NCI-H1105 (cell line): ENCODE results near the gene CACNG4.

ENCODE experiments used
- DNase-seq: peaks from one replicate; lab custom pipeline; 2025; lab: John Stamatoyannopoulos, UW

The CACNG4 gene

DNA sequence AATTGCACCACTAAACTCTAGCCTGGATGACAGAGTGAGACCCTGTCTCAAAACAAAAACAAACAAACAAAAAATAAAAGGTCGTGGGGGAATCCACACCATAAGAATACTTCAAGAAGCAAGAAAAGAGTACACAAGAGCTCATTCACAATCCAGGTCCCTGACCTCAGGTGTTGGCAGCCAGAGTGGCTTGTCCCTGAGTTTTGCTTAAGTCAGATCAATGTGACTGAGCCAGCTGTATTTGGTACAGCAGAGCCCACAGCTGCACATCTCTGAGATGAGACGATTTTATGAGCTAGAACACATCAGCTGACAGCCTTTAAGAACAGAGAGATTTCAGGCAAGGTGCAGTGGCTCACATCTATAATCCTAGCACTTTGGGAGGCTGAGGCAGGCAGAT lies 102.2 kb downstream of the CACNG4 start:
- DNase-seq: no peak

DNA sequence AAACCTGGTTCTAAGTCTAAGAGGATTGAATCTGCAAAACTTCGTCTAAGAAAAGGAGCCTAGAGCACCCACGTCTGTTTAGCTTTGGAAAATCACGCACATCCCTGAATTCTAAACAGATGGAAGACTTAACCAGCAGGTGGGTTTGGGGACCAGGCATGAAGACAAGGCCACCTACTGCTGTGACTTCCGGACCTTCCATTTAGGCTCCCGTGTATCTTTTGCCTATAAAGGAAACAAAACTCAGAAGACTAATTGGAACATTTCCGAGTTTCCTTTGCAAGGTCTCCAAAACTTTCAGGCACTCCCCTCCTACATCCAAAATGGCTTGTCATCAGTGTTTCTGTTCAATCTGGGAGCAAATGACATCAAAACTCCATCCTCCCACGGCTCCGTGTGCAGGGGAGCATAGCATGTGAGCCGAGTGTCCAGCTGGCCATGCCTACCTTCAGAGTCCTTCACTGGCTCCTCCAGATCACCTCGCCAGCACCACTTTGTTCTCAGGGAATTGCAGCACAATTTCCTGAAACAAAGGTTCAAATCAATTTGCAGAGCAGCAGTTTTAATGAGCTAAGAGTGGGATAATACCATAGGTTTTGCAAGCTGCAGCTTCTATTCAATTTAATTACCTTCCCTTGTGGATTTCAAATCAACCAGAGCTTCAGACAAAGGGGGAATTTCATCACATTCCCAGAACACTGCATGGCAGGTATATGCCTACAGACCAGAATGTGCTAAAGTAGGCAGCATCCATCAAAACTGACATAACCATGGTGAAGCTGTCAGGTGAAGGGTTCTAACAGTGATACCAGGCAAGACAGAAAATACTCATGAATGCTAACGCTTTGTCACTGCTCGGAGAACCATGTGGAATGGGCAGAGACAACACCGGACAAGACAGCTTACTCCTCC lies 103.3 kb downstream of the CACNG4 start:
- no peak for DNase-seq

DNA sequence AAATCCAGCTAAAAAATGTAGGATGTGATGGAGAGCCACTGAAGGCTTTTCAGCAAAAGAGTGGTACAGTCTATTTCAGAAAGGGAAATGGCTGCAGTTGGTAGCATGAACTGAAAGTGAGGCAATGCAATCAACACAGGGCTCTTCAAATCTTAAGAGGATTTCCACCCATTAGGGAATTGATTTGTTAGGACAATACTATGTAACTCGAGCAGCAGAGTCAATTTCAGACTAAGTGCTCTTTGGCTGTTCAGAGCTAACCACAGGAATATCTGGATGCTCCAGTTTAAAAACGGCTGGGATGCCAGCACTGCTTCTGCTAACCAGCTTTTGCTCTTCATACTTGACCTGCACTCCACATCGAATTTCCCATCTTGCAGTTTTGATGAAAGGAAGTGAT lies 104.5 kb downstream of the CACNG4 start:
- DNase-seq: peak; percentile 4

DNA sequence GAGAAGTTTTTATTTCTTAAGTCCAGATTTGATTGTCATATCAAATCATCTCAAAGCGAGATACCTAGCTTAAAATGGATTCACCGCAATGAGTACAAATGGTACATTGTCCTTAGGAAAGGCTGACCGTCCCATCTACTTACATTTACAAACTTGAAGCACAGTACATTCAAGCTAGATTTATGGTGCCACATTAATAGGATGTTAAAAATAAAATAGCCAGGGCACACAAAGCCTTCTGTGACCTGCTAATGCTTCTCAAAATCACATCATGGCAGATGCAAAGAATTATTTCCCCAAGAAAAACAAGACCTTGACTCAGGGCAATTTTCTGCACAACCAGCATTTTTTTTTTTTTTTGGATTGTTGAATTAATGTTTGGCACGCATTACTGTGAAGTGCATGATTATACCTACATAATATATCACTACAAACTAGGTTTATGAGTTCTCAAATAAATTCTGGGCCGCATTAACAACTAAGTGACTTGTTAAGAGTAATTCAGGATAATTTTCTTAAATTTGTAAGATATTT lies 105.2 kb downstream of the CACNG4 start:
- DNase-seq: no peak

DNA sequence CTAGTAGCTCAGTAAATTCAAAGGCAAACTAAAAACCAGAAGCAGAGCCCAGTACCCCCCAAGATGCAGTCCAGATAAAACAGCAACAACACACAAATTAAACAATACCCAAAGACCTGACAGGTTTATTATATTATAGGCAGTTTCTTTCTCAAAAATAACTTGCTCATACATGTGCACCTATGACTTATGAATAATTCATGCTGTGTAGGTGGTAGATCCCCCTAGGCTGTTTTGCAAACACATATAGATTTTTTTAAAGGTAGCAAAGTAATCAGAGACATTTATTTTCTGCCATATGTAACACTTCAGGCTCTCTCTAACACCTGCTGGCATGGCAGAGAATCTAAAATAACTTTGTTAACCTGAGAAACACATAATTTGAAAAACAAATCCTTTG lies 107.1 kb downstream of the CACNG4 start:
- DNase-seq: no peak

DNA sequence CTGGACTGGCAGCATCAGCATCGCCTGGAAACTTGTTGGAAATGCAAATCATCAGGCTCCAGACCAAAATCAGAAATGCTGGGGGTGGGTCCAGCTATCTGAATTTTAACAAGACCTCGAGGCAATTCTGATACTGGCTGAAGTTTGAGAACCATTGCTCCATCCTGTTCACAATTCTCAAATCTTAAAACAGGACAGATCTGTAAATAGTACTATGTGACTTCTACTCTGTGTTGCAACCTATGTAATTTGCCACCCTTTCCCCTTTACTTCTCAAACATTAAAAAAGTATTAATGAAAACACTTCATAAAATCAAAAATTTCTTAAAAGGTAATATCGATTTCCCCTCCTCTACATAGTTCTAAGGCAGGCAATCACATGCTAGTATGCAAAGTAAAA lies 108.4 kb downstream of the CACNG4 start:
- DNase-seq: no peak

DNA sequence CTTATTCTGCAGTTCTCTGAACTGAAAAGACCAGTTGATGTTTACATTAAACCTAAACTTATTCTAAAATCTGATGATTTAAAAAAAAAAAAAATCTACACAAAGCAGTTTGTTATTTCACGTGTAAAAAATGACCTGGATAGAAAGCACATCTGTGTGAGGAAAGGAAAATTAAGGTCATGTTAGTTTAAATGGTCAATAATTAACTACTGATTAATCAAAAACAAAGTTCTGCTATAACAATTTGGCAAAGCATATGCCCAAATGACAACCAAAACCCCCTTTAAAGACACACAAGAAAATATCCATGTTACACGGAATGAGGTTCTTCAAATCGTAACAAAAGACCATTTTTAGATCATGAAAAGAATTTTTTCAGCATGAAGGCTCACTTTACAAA lies 110.3 kb downstream of the CACNG4 start:
- no peak for DNase-seq

DNA sequence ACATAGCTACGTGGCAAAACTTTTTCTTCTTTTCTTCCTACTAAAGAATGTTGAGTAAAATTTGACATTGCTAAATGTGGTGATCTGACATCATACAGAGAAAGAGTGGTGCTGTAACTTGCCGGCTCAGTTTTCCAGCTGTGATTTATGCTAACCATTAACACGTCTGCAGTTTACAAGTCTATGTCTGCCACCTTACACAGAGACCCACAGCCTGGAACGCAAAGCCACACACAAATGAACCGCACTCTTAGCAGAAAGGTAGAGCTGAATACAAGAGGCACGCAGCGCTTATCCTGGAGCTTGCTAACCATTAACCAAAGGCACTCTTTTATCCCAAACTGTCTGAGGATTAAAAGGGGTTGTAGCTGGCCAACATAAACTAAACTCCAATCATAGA lies 111.8 kb downstream of the CACNG4 start:
- DNase-seq: no peak

DNA sequence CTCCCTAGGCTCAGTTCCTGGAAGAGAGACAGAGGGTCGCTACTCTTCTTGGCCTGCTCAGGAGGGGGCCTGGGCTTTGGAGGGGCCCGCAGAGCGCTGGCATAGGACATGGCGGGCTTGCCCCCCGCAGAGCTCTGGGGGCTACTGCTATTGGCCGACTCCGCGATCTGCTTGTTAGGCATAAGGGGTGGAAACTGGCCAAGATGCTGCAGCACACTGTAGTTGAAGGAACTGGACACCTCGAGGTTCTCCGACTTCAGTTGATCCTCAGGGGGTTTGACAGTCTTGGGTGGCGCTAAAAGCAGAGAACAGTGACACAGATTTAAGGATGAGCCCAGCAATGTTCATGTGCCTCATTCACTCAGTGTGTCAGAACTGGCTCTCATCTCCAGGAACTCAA lies 113.8 kb downstream of the CACNG4 start:
- no peak for DNase-seq

DNA sequence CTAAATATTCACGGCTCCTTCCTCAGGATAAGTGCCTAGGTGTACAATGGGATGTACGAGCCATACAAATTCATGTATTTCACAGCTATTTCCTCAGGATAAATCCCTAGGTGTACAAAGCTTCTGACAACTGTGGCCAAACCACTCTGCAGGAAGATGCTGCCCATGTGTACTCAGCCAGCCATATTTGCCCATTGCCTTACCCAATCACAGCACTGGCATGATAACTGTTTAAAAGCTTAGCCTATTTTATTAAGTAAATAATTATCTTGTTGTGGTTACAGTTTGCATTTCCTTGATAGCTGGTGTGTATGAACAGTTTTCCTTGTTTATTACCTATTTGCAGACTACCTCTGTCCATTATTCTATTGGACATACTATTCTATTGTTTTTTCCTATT lies 115.0 kb downstream of the CACNG4 start:
- no peak for DNase-seq

DNA sequence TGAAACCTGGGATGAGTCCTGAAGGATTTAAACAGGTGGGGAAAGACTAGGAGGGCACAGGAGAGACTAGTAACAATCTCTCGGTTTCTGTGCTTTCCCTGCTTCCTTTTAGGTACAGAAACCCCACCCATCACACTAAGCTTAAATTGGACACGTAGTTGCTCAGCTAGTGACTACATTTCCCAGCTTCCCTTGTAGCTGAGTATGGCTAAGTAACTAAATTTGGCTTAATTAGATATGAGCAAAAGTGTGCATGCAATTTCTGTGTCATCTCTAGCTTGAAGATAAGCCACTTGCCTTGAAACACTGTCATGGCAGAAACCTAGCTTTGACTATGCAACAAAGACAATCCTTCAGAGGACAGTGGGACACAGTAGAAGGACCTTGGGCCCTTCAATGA lies 116.3 kb downstream of the CACNG4 start:
- DNase-seq: no peak

DNA sequence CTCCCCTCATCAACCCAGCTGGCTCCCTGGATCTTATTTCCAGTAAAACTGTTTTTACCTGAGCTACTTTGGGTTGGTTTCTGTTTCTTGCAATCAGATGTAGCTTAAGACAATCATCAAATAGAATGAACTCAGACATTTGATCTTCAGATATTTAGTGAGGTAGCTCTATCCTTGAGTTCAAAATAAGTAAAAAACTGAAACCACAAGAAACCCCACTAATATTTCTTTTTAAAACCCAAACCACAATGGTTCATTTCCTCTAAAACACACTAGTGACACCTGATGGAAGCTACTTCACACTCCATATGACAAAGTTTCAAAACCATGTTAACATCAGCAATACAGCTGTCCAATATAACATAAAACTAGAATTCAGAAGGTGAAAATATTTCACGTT lies 117.6 kb downstream of the CACNG4 start:
- DNase-seq: no peak
